HL-60 (cell line): ENCODE measurements around the gene ZNF182.

ENCODE experiments used
- GABPA ChIP-seq: IDR thresholded peaks from 2 replicates; pipeline ENCODE4 v1.6.1; 2012; ENCODE audit warnings: low read depth
- POLR2AphosphoS5 ChIP-seq: IDR thresholded peaks from 2 replicates; pipeline ENCODE4 v1.6.1; 2012; ENCODE audit warnings: low read depth
- SPI1 ChIP-seq: IDR thresholded peaks from 2 replicates; pipeline ENCODE4 v1.6.1; 2012; ENCODE audit warnings: low read depth, mild to moderate bottlenecking, borderline replicate concordance
- TF ChIP-seq, protein P1 (sequence below): IDR thresholded peaks from one replicate; pipeline ENCODE4 v1.5.1; 2011; ENCODE audit warnings: low read length, control low read depth, inconsistent platforms; ENCODE audit not compliant: insufficient read depth
- TF ChIP-seq, protein P2 (sequence below): IDR thresholded peaks from 2 replicates; pipeline ENCODE4 v1.6.1; 2012; ENCODE audit warnings: low read depth; ENCODE audit not compliant: insufficient replicate concordance

DNA sequence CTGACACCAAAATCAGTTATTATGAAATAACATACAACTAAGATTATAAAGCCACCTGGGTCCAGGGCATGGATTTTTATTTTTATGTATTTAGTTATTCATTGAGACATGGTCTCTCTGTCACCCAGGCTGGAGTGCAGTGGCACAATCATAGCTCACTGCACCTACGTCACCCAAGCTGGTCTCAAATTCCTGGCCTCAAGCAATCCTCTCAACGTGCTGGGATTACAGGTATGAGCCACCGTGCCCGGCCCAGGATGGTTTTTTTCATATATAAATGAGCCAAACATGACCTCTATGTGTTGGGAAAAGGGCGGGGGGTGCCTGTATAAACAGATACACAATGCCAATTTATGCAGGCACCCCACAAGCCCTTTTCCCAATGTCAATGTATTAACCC, 43.1 kb upstream of the ZNF182 start:
- TF ChIP-seq, protein P1, sequence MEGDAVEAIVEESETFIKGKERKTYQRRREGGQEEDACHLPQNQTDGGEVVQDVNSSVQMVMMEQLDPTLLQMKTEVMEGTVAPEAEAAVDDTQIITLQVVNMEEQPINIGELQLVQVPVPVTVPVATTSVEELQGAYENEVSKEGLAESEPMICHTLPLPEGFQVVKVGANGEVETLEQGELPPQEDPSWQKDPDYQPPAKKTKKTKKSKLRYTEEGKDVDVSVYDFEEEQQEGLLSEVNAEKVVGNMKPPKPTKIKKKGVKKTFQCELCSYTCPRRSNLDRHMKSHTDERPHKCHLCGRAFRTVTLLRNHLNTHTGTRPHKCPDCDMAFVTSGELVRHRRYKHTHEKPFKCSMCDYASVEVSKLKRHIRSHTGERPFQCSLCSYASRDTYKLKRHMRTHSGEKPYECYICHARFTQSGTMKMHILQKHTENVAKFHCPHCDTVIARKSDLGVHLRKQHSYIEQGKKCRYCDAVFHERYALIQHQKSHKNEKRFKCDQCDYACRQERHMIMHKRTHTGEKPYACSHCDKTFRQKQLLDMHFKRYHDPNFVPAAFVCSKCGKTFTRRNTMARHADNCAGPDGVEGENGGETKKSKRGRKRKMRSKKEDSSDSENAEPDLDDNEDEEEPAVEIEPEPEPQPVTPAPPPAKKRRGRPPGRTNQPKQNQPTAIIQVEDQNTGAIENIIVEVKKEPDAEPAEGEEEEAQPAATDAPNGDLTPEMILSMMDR, result no peak
- no peak for TF ChIP-seq POLR2AphosphoS5
- TF ChIP-seq GABPA, result no peak
- TF ChIP-seq, protein P2, sequence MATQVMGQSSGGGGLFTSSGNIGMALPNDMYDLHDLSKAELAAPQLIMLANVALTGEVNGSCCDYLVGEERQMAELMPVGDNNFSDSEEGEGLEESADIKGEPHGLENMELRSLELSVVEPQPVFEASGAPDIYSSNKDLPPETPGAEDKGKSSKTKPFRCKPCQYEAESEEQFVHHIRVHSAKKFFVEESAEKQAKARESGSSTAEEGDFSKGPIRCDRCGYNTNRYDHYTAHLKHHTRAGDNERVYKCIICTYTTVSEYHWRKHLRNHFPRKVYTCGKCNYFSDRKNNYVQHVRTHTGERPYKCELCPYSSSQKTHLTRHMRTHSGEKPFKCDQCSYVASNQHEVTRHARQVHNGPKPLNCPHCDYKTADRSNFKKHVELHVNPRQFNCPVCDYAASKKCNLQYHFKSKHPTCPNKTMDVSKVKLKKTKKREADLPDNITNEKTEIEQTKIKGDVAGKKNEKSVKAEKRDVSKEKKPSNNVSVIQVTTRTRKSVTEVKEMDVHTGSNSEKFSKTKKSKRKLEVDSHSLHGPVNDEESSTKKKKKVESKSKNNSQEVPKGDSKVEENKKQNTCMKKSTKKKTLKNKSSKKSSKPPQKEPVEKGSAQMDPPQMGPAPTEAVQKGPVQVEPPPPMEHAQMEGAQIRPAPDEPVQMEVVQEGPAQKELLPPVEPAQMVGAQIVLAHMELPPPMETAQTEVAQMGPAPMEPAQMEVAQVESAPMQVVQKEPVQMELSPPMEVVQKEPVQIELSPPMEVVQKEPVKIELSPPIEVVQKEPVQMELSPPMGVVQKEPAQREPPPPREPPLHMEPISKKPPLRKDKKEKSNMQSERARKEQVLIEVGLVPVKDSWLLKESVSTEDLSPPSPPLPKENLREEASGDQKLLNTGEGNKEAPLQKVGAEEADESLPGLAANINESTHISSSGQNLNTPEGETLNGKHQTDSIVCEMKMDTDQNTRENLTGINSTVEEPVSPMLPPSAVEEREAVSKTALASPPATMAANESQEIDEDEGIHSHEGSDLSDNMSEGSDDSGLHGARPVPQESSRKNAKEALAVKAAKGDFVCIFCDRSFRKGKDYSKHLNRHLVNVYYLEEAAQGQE, result no peak
- TF ChIP-seq SPI1, result no peak
